ENCODE results near the gene YIF1B. TPM values are rescaled to one million over a fixed set of nuclear protein-coding genes. Genes with fewer than 3 reads are reported as not detected.

Gene YIF1B
- total and polyA plus RNA-seq, 2 donors (not counting 3 experiments of a cell fraction or from before 2014, with no cell fraction given) = 85.8 to 249 TPM

DNA sequence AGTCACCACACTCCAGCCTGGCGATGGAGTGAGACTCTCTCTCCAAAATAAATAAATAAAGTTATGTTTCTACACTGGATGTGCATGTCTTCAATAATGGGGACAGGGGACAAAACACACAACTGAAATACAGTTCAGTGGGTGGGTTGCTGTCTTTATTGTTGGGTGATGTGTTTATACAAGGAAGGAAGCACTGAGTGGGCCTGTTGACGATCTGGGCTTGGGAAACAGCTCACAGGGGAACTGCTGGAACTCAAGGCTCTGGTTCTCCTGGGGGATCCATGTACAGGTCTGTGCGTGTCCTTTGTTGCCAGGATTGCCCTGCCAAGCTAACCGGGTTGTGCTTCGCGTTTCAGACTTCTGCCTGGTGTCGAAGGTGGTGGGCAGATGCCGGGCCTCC is 32.5 kb downstream of the YIF1B start:
- peaks cover 11% of the 10 kb centered on the region for H3K4me1 ChIP-seq (ENCODE audit: control insufficient read depth, extremely low read depth, insufficient read depth, low read length)
- TF ChIP-seq MAX (IDR thresholded peaks at IDR 0.05; ENCODE audit: insufficient read depth, insufficient read length) (no peak), MYC (IDR thresholded peaks at IDR 0.05; ENCODE audit: low read depth, low read length) (no peak), GATA2 (IDR thresholded peaks at IDR 0.05; ENCODE audit: insufficient read depth, insufficient read length, low read depth, low read length) (no peak), JUN (IDR thresholded peaks at IDR 0.05; ENCODE audit: borderline replicate concordance, insufficient read depth, insufficient read length, low read depth) (no peak), CTCF (IDR thresholded peaks at IDR 0.05; ENCODE audit: extremely low read depth in 1 of 2, insufficient read depth in 1 of 2, low read depth in 1 of 2, low read length in 2 of 2) (no peak), POLR2AphosphoS5 (IDR thresholded peaks at IDR 0.05; ENCODE audit: insufficient read depth, low read depth, low read length) (no peak), POLR2A (IDR thresholded peaks at IDR 0.05; ENCODE audit: low read depth, low read length) (no peak), FOS (IDR thresholded peaks at IDR 0.05; ENCODE audit: borderline replicate concordance, insufficient read depth, low read length) (no peak), EZH2 (IDR thresholded peaks at IDR 0.05; ENCODE audit: borderline replicate concordance, low read depth, low read length, severe bottlenecking) (no peak)
- no peaks in the 10 kb centered on the region for H3K9me3 ChIP-seq (replicated peaks; ENCODE audit: control insufficient read depth, insufficient read depth, low read length)
- no peaks in the 10 kb centered on the region for H3K9me1 ChIP-seq (replicated peaks; ENCODE audit: control insufficient read depth, extremely low read depth, insufficient read depth, low read length)
- H3K4me3 ChIP-seq (replicated peaks in 1 of 3; ENCODE audit: insufficient read depth in 1 of 3, low read depth in 1 of 3, low read length in 3 of 3) = no peak overlapping the region
- H4K20me1 ChIP-seq (replicated peaks; ENCODE audit: control insufficient read depth, extremely low read depth, insufficient read depth, low read length) = no peaks in the 10 kb centered on the region
- POLR2A ChIA-PET = no interaction called here
- CTCF ChIA-PET = interaction anchor here (1.4 kb wide), 1 partner anchor 381 kb away, joined by 5 read pairs; no protein-coding TSS in a partner anchor
- dilution Hi-C loops (cut with MboI; ENCODE audit: extremely low pct_ligation_motif_present, low sequenced_read_pairs) (no loop called here), intact Hi-C loops (cut with micrococcal nuclease) (no loop called here)
- no peaks in the 10 kb centered on the region for H3K36me3 ChIP-seq (ENCODE audit: control insufficient read depth in 2 of 2, extremely low read depth in 1 of 2, insufficient read depth in 2 of 2, low read length in 2 of 2)
- BruUV-seq (replicated peaks) = no TSS peak
- FAIRE-seq (no peak), DNase-seq (ENCODE audit: low read depth, low spot score) (no peak)
- H3K27me3 ChIP-seq (ENCODE audit: control insufficient read depth in 2 of 2, insufficient read depth in 2 of 2, low read length in 2 of 2) = no peaks in the 10 kb centered on the region
- no peak overlapping the region for H3K27ac ChIP-seq (ENCODE audit: insufficient read depth, low read depth, low read length)
- H3K9ac ChIP-seq (replicated peaks; ENCODE audit: extremely low read depth, insufficient read depth, low read length) = no peak overlapping the region
- H2AFZ ChIP-seq (ENCODE audit: low read depth, low read length) = no peak overlapping the region
- H3K79me2 ChIP-seq (ENCODE audit: control insufficient read depth, insufficient read depth, low read length) = no peaks in the 10 kb centered on the region
- H3K4me2 ChIP-seq (ENCODE audit: insufficient read depth, low read length) = no peak overlapping the region
